ENCODE results near the gene HMGXB4. TPM values are rescaled to one million over a fixed set of nuclear protein-coding genes. Genes with fewer than 3 reads are reported as not detected.

HMGXB4 gene
- total and polyA plus RNA-seq, 9 of the 15 experiments (the other 6 are each of a cell fraction or from before 2014, with no cell fraction given) = 9.9 to 31.4 (median 24.8) TPM

DNA sequence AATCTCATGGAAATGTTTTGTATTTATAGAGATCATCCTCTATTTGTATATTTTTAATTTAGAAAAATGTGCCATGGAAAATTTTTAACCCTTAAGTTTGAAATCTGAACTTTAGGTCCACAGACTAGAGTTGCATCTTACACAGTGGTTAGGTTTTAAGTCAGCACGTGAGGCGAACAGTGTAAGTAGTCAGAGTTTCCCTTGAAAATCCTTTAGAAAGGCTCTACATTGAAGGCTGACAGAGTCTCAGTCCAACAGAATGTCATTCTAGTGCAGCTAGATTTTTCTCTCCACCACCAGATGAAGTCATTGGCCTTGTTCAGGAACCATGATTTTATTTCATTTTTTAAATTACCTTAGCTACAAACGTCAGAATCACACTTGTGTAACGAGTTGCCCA is 18.7 kb downstream of the HMGXB4 start (continued):
- no peak for TF ChIP-seq ZFX (CRISPR knock-in tag; IDR thresholded peaks at IDR 0.05)
- TF ChIP-seq, protein P1, sequence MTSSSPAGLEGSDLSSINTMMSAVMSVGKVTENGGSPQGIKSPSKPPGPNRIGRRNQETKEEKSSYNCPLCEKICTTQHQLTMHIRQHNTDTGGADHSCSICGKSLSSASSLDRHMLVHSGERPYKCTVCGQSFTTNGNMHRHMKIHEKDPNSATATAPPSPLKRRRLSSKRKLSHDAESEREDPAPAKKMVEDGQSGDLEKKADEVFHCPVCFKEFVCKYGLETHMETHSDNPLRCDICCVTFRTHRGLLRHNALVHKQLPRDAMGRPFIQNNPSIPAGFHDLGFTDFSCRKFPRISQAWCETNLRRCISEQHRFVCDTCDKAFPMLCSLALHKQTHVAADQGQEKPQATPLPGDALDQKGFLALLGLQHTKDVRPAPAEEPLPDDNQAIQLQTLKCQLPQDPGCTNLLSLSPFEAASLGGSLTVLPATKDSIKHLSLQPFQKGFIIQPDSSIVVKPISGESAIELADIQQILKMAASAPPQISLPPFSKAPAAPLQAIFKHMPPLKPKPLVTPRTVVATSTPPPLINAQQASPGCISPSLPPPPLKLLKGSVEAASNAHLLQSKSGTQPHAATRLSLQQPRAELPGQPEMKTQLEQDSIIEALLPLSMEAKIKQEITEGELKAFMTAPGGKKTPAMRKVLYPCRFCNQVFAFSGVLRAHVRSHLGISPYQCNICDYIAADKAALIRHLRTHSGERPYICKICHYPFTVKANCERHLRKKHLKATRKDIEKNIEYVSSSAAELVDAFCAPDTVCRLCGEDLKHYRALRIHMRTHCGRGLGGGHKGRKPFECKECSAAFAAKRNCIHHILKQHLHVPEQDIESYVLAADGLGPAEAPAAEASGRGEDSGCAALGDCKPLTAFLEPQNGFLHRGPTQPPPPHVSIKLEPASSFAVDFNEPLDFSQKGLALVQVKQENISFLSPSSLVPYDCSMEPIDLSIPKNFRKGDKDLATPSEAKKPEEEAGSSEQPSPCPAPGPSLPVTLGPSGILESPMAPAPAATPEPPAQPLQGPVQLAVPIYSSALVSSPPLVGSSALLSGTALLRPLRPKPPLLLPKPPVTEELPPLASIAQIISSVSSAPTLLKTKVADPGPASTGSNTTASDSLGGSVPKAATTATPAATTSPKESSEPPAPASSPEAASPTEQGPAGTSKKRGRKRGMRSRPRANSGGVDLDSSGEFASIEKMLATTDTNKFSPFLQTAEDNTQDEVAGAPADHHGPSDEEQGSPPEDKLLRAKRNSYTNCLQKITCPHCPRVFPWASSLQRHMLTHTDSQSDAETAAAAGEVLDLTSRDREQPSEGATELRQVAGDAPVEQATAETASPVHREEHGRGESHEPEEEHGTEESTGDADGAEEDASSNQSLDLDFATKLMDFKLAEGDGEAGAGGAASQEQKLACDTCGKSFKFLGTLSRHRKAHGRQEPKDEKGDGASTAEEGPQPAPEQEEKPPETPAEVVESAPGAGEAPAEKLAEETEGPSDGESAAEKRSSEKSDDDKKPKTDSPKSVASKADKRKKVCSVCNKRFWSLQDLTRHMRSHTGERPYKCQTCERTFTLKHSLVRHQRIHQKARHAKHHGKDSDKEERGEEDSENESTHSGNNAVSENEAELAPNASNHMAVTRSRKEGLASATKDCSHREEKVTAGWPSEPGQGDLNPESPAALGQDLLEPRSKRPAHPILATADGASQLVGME (CRISPR knock-in tag; IDR thresholded peaks at IDR 0.05) = no peak
- TF ChIP-seq, protein P2, sequence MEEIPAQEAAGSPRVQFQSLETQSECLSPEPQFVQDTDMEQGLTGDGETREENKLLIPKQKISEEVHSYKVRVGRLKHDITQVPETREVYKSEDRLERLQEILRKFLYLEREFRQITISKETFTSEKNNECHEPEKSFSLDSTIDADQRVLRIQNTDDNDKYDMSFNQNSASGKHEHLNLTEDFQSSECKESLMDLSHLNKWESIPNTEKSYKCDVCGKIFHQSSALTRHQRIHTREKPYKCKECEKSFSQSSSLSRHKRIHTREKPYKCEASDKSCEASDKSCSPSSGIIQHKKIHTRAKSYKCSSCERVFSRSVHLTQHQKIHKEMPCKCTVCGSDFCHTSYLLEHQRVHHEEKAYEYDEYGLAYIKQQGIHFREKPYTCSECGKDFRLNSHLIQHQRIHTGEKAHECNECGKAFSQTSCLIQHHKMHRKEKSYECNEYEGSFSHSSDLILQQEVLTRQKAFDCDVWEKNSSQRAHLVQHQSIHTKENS (CRISPR knock-in tag; IDR thresholded peaks at IDR 0.05) = no peak

DNA sequence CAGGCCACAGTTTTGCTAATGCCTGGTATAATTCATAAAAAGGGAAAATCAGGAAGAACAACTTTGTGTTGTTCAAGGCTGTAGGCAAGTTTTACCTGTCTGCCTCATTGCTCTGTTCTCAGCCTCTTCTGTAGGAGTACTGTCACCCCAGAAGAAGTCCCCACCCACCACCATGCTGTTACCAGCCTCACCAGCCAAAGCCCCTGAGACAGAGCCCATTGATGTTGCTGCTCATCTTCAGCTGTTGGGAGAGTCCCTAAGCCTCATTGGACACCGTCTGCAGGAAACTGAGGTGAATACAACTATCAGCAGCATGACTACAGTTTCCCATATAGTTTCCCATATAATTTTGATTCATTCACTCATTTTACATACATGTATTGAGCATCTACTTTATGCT is 30.8 kb downstream of the HMGXB4 start:
- intact Hi-C loops (cut with micrococcal nuclease) = no loop called here
- H3K9me3 ChIP-seq (replicated peaks; ENCODE audit: control insufficient read depth, insufficient read depth, low read depth, low read length) = no peaks in the 10 kb centered on the region
- TF ChIP-seq CBFA2T2 (conservative IDR thresholded peaks at IDR 0.05) (no peak), NFYB (IDR thresholded peaks at IDR 0.05; ENCODE audit: extremely low read depth, insufficient read length) (no peak), ZNF224 (CRISPR knock-in tag; IDR thresholded peaks at IDR 0.05) (no peak), TCFL5 (CRISPR knock-in tag; conservative IDR thresholded peaks at IDR 0.05) (no peak), YY1 (IDR thresholded peaks at IDR 0.05; ENCODE audit: borderline replicate concordance in 1 of 3, control insufficient read depth in 1 of 3, extremely low read depth in 1 of 3, insufficient read depth in 3 of 3, insufficient read length in 1 of 3, insufficient replicate concordance in 2 of 3, low read depth in 1 of 3, low read length in 2 of 3) (no peak), TCF7L2 (IDR thresholded peaks at IDR 0.05; ENCODE audit: low read depth, low read length) (no peak), HMG20B (CRISPR knock-in tag; IDR thresholded peaks at IDR 0.05) (no peak), POLR2G (IDR thresholded peaks at IDR 0.05; ENCODE audit: low read depth, low read length) (no peak), SMARCA5 (IDR thresholded peaks at IDR 0.05) (no peak), STAT5B (CRISPR knock-in tag; IDR thresholded peaks at IDR 0.05) (no peak), NELFE (IDR thresholded peaks at IDR 0.05; ENCODE audit: insufficient read depth, insufficient read length) (no peak), CCNT2 (IDR thresholded peaks at IDR 0.05; ENCODE audit: borderline replicate concordance, extremely low read depth, insufficient read length, low read depth, low read length) (no peak)

More for the DNA sequence above, 30.8 kb downstream of the HMGXB4 start:
- ATAC-seq (no peak), FAIRE-seq (no peak), DNase-seq (ENCODE audit: extremely low read depth in 1 of 4, low spot score in 3 of 4) (no peak)
- H3K4me2 ChIP-seq (ENCODE audit: insufficient read depth, low read length) = no peak overlapping the region
- no peaks in the 10 kb centered on the region for H3K9me1 ChIP-seq (ENCODE audit: control insufficient read depth, insufficient read depth, low read length)
- no peak overlapping the region for H3K4me3 ChIP-seq
- no peak overlapping the region for H3K27ac ChIP-seq (ENCODE audit: extremely low read depth, low read depth, low read length)
- CTCF ChIA-PET (ENCODE audit: low intra/inter-chr PET ratio) = no interaction called here
- H4K20me1 ChIP-seq (replicated peaks; ENCODE audit: control insufficient read depth, insufficient read depth, low read length) = no peaks in the 10 kb centered on the region
- no peaks in the 10 kb centered on the region for H3K4me1 ChIP-seq (replicated peaks in 1 of 2; ENCODE audit: control insufficient read depth in 2 of 2, insufficient read depth in 2 of 2, low read length in 2 of 2)
- in situ Hi-C loops (cut with MboI) = no loop called here
- no peaks in the 10 kb centered on the region for H3K27me3 ChIP-seq (ENCODE audit: control insufficient read depth in 2 of 2, insufficient read depth in 2 of 2, low read length in 2 of 2)
- H3K36me3 ChIP-seq (ENCODE audit: control insufficient read depth, insufficient read depth, low read length) = peaks cover 77% of the 10 kb centered on the region
- POLR2A ChIA-PET = no interaction called here
- H3K9ac ChIP-seq (ENCODE audit: insufficient read depth in 1 of 2, low read depth in 2 of 2, low read length in 2 of 2) = no peak overlapping the region
- no TSS peak for BruUV-seq (replicated peaks)
- WGBS (ENCODE audit: insufficient coverage, low coverage, missing lambda C conversion rate) = 100% methylated on average over 1 of the region's 1 CpG
- H3K79me2 ChIP-seq (ENCODE audit: control insufficient read depth, insufficient read depth, low read length) = no peaks in the 10 kb centered on the region
- H2AFZ ChIP-seq (ENCODE audit: low read depth, low read length) = no peak overlapping the region
